Upper lobe of right lung (tissue), 1 donor: ENCODE data around the gene CFAP54. TPM values are rescaled to one million over a fixed set of nuclear protein-coding genes. Genes with fewer than 3 reads are reported as not detected.
"Not testable (repeated sequence)": the region's sequence is repeated elsewhere in the genome, so short reads cannot be mapped to it uniquely, and the experiment has no call there.

Experiments used
- ATAC-seq: fragments of 200-7000 bp; cut with Tn5 transposase; one replicate; pipeline ENCODE4 v1.9.1; 2020; ENCODE audit warnings: mild to moderate bottlenecking, moderate library complexity
- DNase-seq: peaks from one replicate; pipeline ENCODE4 v3.0.0-alpha.2; 2020
- H3K27ac ChIP-seq: fragments of 200-600 bp; one replicate; pipeline ENCODE4 v1.8.0; 2022
- H3K27me3 ChIP-seq: fragments of 200-600 bp; one replicate; pipeline ENCODE4 v1.8.0; 2022; ENCODE audit warnings: mild to moderate bottlenecking
- H3K36me3 ChIP-seq: fragments of 200-600 bp; one replicate; pipeline ENCODE4 v1.8.0; 2022
- H3K4me1 ChIP-seq: fragments of 200-600 bp; one replicate; pipeline ENCODE4 v1.8.0; 2022
- H3K4me3 ChIP-seq: fragments of 200-600 bp; one replicate; pipeline ENCODE4 v1.8.0; 2022; ENCODE audit warnings: mild to moderate bottlenecking
- H3K9me3 ChIP-seq: fragments of 200-600 bp; one replicate; pipeline ENCODE4 v1.8.0; 2022
- CTCF ChIP-seq: fragments of 200-600 bp; IDR thresholded peaks from one replicate; pipeline ENCODE4 v1.8.0; 2022; ENCODE audit warnings: antibody characterized with exemption
- intact Hi-C: fragments of 100-400 bp; cut with DNase I; formaldehyde crosslinking; loops from one replicate; pipeline ENCODE4 v1.11.0; 2022
- total RNA-seq: library from RNA; stranded (reverse); fragmentation: NEBNext Ultra II Directional; extraction: Animal tissue kit (Norgen Biotek cat#: 25700); gene quantifications from one replicate; pipeline ENCODE4 v1.2.1, GENCODE V29; 2021
- donor health status: DM: no; HTN: yes; CAD: no; lungs with severe emphysema.

Gene CFAP54
- total RNA-seq, 1 donor from 2014 or later, result 0.75 TPM

- ATAC-seq (no peak), DNase-seq (no peak)
- Histone ChIP-seq H3K27me3 (no peaks in the 10 kb centered on the region), H3K4me3 (no peak overlapping the region), H3K9me3 (no peaks in the 10 kb centered on the region), H3K4me1 (no peaks in the 10 kb centered on the region), H3K27ac (no peak overlapping the region), H3K36me3 (no peaks in the 10 kb centered on the region)
- intact Hi-C loops, result no loop called here
- TF ChIP-seq CTCF, result no peak
Observed at GRCh38 chr12:96669786-96670185, 180.4 kb downstream of the CFAP54 start.

GRCh38 chr12:96670334-96670899 lies 181.0 kb downstream of the CFAP54 start:
- no peak for DNase-seq
- TF ChIP-seq CTCF, result no peak
- H3K4me1 ChIP-seq, result no peaks in the 10 kb centered on the region
- H3K4me3 ChIP-seq, result no peak overlapping the region
- intact Hi-C loops, result no loop called here
- H3K27me3 ChIP-seq, result no peaks in the 10 kb centered on the region
- no peaks in the 10 kb centered on the region for H3K36me3 ChIP-seq
- H3K9me3 ChIP-seq, result no peaks in the 10 kb centered on the region
- no peak overlapping the region for H3K27ac ChIP-seq
- no peak for ATAC-seq

- H3K9me3 ChIP-seq, H3K36me3 ChIP-seq, H3K4me1 ChIP-seq, H3K4me3 ChIP-seq, DNase-seq, H3K27ac ChIP-seq, ATAC-seq, intact Hi-C loops, H3K27me3 ChIP-seq: not testable (repeated sequence)
Observed at GRCh38 chr12:96675519-96675918, 186.1 kb downstream of the CFAP54 start.

- intact Hi-C loops, result no loop called here
Observed at GRCh38 chr12:96677363-96677762, 188.0 kb downstream of the CFAP54 start.

GRCh38 chr12:96687719-96688118 lies 198.3 kb downstream of the CFAP54 start:
- Histone ChIP-seq H3K27ac (no peak overlapping the region), H3K4me3 (no peak overlapping the region), H3K36me3 (no peaks in the 10 kb centered on the region), H3K27me3 (no peaks in the 10 kb centered on the region), H3K4me1 (no peaks in the 10 kb centered on the region), H3K9me3 (no peaks in the 10 kb centered on the region)
- ATAC-seq (no peak), DNase-seq (no peak)
- intact Hi-C loops, result no loop called here
- TF ChIP-seq CTCF, result no peak

More at GRCh38 chr12:96677363-96677762, 188.0 kb downstream of the CFAP54 start:
- H3K36me3 ChIP-seq, result no peaks in the 10 kb centered on the region
- no peaks in the 10 kb centered on the region for H3K4me1 ChIP-seq
- ATAC-seq (no peak), DNase-seq (no peak)
- no peak overlapping the region for H3K4me3 ChIP-seq
- H3K9me3 ChIP-seq, result no peaks in the 10 kb centered on the region
- H3K27ac ChIP-seq, result no peak overlapping the region
- no peaks in the 10 kb centered on the region for H3K27me3 ChIP-seq
- TF ChIP-seq CTCF, result no peak

GRCh38 chr12:96698521-96698920 lies 209.1 kb downstream of the CFAP54 start:
- intact Hi-C loops, result no loop called here
- no peak for DNase-seq
- no peak for ATAC-seq
- Histone ChIP-seq H3K4me3 (no peak overlapping the region), H3K27me3 (no peaks in the 10 kb centered on the region), H3K27ac (no peak overlapping the region), H3K4me1 (no peaks in the 10 kb centered on the region), H3K36me3 (no peaks in the 10 kb centered on the region), H3K9me3 (no peaks in the 10 kb centered on the region)
- TF ChIP-seq CTCF, result no peak
